H1 (cell line): Measurements from ENCODE around the gene DENND1A.

Experiments
- CEBPB ChIP-seq: IDR thresholded peaks from 2 replicates; pipeline ENCODE4 v1.6.1; 2012; ENCODE audit warnings: low read depth, low read length
- CTCF ChIP-seq, 3 experiments: IDR thresholded peaks; 1 replicate in 2 of 3; 2 replicates in 1 of 3; pipeline versions ENCODE4 v1.5.1 to v1.6.1; 2011; ENCODE audit warnings: low read length in 3 of 3, mild to moderate bottlenecking in 3 of 3, inconsistent platforms in 2 of 3, low read depth in 1 of 3, moderate library complexity in 1 of 3; ENCODE audit not compliant: insufficient read depth in 1 of 3; ENCODE audit errors: control extremely low read depth in 1 of 3
- EZH2 ChIP-seq: fragments of 200-600 bp; sonication (generic); IDR thresholded peaks from 2 replicates; pipeline ENCODE4 v1.7.1; 2012; ENCODE audit warnings: low read depth, mild to moderate bottlenecking, moderate library complexity, low read length, inconsistent platforms; ENCODE audit not compliant: severe bottlenecking
- POLR2AphosphoS5 ChIP-seq: IDR thresholded peaks from 2 replicates; pipeline ENCODE4 v1.6.1; 2011; ENCODE audit warnings: low read depth, low read length
- SP2 ChIP-seq: IDR thresholded peaks from 2 replicates; pipeline ENCODE4 v1.6.1; 2012; ENCODE audit warnings: mild to moderate bottlenecking, low read length, inconsistent platforms
- TAF1 ChIP-seq: IDR thresholded peaks from 2 replicates; pipeline ENCODE4 v1.6.1; 2011; ENCODE audit warnings: mild to moderate bottlenecking, low read depth, low read length

GRCh38 chr9:123411636-123412035, 518.3 kb downstream of the DENND1A start:
- no peak for TF ChIP-seq CTCF (IDR thresholded peaks at IDR 0.05; ENCODE audit: control extremely low read depth in 1 of 3, insufficient read depth in 1 of 3, low read depth in 1 of 3, low read length in 3 of 3)
- TF ChIP-seq POLR2AphosphoS5, result no peak
- TF ChIP-seq TAF1, result no peak
- no peak for TF ChIP-seq CEBPB
- TF ChIP-seq EZH2, result no peak
- no peak for TF ChIP-seq SP2
